HG03342 (cell line): ENCODE measurements around the gene COL5A2.

Experiments used
- ATAC-seq: cut with Tn5 transposase; IDR thresholded peaks from one replicate; pipeline ENCODE4 v1.9.1; 2021; ENCODE audit warnings: mild to moderate bottlenecking, moderate library complexity; ENCODE audit not compliant: unreplicated experiment

The COL5A2 gene

GRCh38 chr2:189181706-189182105 lies 2.1 kb upstream of the COL5A2 start:
- ATAC-seq: no peak

DNA sequence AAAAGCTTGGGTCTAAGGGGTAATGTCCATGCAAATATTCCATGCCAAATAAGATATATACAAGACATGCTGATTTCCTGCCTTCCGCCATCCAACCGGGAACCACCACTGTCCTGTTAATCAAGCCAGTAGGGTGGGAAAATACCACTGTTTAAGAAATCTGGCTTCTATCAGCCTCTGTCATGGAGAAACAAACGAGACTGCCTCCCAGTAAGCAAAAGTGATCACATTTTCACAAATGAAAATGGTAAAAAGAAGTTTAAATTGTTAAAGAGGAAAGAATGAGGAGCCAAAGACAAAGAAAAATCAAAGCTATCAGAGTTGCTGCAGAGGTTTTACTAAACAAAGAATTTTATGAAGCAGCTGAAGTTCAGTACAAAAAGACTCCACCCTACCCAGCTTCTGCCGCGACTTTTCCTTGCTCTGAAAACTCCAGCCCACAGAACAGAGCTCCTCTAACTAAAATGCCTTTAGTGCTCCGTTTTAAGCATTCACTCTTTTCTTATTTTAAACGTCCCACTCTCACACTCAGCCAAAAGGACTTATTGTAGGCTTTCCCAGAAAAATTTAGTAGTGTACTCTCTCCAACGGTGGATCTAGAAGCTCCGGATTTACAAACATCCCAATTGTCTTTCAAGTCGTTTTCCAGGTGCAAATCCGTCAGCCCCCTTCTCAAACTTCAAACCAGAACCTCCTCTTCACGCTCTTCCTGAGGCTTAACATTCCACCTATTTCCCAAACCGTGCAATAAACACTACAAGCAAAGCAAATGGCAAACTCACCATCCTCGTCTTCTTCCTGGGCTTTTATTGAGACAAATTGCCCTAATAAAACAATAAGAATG lies 613 bp downstream of the COL5A2 start:
- ATAC-seq: no peak

GRCh38 chr2:189178054-189178453 lies 1.5 kb downstream of the COL5A2 start:
- no peak for ATAC-seq

- ATAC-seq: no peak
These were observed 2.2 kb downstream of the COL5A2 start for GRCh38 chr2:189177251-189177840.

DNA sequence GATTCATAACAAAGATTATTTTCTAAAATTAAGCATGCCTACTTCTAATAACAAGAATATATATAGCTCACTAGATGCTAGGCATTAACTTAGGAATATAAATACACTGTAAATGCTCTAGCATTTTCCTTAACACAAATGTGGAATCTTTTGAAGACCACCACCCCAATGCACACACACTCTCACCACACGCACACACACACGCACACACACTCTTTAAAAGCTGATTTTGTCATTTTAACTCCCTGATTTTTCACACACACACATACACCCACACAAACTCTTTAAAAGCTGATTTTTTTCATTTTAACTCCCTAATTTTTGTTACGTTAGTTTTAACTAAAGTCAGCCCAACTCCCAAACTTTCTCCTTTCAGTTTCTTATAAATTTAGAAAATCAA lies 3.0 kb downstream of the COL5A2 start:
- ATAC-seq: no peak

DNA sequence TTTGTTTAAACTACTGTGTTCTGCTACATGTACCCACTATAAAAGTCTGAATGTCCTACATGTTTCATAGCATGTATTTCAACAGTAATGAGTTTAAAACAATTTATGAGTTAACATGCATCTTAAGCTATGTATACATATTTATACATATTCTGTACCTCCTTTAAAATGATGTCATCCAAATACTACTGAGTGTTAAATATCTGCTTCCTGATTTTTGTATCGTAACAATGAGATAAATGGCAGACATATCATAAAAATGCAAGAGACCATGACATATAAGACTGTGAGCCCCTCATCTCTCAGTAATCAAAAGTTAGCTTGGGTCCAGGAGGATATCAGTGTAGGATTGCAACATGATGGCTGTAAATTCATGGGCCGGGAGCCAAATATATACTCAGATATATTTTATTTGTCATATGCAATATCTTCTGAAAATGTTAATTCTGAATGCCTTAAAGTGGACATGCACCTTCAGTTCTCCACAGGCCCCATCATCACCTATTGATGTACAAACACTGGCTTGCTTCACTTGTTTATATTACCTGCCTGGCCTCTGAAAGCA lies 3.6 kb downstream of the COL5A2 start:
- no peak for ATAC-seq

GRCh38 chr2:189171956-189172609 lies 7.5 kb downstream of the COL5A2 start:
- no peak for ATAC-seq

DNA sequence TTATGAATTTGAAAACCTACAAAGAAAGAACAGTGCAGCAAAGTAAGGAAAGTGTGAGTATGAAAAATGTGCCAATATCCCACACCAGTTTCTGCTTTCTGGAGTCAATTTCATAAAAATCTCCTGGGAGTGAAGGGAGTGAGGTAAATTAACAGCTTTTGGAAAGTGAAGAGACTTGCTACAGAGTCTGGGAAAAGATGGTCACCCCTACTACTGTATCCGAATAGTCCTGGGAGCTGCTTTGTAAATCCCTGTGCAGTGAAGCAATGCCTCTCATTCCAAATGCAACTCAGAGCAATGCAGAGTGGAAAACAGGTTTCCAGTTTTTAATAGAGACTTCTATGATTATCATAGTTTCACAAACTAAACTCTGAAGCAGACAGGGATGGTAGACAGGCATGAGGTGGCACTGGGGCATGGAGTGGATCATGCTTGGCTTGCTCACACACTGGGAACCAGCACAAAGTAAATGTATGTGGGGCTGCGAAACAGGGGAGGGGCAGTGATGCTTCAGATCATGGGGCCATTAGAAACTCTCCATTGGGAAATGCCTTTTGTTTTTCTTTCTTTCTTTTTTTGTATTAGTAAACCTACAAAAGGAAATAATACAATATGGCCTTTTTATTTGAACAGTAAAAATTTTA lies 10.6 kb downstream of the COL5A2 start:
- no peak for ATAC-seq

DNA sequence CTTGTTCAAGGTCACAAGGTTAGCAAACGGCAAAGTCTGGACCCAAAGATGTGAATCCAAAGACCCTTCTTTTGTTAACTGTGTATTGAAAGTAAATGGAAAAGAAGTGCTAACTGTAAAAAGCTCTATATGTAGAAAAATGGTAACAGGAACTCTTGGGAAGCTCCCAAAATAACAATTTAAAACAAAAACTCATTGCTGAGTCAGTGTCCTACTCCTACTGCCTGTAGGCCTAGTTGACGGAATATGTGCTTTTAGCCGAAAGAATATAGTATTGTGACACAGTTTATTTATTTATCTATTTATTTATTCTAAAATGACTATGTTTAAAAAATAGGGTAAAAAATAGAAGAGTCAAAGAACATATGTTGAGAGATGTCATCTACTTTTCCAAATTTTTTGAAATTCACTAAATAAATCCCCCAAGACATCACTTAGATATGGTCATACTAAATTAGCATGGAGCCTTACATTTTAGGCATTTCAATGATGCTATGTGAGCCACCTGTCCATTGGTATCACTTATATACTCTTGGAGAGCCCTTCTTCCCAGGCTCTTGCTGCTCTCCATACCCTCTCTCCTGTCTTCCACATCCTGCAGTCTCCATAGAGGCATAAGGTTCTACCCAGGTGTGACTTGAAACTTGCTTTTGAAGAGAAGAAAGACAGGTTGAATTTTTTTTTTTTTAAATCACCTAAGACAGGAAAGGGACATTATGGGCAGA lies 13.7 kb downstream of the COL5A2 start:
- no peak for ATAC-seq

GRCh38 chr2:189164746-189165145 lies 14.8 kb downstream of the COL5A2 start:
- ATAC-seq: no peak

DNA sequence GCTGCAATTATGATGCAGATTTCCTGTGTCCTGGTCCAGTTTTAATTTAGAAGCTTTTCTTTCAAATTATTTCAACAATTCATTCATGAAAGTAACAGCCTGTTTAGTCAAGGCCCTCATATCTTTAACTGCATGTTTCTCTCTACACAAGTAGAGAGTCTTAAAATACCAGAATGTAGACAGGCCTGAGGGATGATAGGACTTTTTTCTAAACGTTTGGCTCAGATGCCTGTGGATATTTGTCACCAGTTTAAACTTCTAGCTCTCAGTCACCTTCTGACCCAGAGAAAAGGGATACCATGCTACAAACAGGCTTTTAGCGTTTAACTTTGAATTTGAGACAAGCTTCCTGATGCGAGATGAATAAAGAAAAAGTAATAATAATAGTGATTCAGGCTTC lies 15.7 kb downstream of the COL5A2 start:
- no peak for ATAC-seq

DNA sequence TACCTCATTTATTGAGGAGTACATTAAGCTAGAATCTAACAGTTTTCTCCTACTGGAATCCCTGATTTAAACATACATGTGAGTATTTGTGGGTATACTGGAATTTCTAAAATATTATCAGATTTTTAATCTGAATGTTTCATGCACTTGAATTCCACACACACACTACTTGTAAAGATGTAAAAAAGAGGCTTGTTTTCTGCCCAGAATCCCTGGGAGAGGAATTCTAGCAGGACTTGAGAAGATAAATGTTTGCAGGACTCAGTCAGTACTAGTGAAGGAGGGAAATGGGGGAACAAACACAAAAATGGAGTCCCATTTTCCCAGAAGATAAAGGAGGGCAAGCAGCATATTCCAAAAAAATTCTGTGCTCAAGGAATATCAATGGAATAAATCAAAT lies 17.0 kb downstream of the COL5A2 start:
- ATAC-seq: no peak

DNA sequence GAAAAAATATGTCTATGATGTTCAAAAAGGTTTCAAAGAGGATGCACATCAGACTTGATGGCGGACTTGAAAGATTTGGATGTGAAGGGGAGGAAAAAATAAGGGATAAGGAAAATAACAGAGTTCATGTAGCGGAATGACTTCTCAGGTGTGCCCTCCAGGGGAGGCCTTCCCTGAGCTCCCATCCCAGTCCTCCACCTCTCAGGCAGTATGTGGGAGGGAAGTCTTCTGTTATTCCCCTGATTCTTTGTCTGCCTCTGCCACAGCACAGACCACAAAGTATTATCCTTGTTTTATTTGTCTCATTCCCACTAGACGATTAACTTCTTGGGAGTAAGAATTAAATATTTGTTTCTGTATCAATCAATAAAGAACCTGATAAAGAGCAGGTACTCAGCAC lies 17.7 kb downstream of the COL5A2 start:
- no peak for ATAC-seq

DNA sequence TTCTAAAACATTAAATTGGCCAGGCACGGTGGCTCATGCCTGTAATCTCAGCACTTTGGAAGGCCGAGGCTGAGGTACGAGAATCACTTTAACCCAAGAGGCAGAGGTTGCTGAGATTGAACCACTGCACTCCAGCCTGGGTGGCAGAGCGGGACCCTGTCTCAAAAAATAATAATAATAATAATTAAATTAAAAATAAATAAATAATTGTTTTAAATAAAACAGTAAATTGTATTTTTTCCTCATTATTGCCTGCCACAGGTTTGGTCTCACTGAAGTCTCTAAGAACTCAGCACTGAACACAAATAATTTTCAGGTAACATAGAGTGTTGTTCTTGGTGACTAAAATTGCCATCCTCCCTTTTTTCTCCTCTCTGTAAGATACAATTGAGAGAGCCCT lies 19.8 kb downstream of the COL5A2 start:
- ATAC-seq: no peak

GRCh38 chr2:189159273-189159672 lies 20.3 kb downstream of the COL5A2 start:
- no peak for ATAC-seq

- no peak for ATAC-seq
These were observed 21.6 kb downstream of the COL5A2 start for GRCh38 chr2:189157939-189158338.

DNA sequence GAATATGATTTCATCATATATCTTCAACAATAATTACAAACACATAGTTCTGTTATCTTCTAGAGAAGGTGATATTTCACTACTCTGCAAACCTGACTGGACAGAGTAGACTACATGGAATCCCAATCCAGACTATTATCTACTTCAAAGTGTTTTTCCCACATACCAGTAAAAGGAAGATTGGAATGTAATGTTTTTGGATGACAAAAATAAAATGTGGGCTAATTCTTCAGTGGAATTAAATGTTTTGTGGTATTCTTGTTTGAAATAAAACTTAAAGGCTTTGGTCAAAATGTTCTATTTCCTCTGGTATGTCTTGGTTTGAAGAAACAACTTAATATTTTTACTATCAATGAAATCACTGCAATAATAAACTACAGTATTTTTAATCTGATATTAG lies 22.1 kb downstream of the COL5A2 start:
- no peak for ATAC-seq

DNA sequence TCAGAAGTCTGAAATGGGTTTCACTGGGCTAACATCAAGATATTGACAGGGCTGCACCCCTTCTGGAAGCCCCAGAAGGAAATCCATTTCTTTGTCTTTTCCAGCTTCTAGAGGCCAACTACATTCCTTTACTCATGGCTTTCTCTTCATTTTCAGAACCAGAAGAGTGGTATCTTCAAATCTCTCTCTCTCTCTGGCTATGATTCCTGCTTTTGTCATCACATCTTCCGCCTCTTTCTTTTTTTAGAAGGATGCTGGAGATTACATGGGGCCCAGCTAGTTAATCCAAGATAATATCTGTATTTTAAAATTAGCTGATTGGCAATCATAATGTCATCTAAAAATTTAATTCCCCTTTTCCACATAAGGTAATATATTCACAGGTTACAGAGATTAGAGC lies 23.8 kb downstream of the COL5A2 start:
- ATAC-seq: no peak

DNA sequence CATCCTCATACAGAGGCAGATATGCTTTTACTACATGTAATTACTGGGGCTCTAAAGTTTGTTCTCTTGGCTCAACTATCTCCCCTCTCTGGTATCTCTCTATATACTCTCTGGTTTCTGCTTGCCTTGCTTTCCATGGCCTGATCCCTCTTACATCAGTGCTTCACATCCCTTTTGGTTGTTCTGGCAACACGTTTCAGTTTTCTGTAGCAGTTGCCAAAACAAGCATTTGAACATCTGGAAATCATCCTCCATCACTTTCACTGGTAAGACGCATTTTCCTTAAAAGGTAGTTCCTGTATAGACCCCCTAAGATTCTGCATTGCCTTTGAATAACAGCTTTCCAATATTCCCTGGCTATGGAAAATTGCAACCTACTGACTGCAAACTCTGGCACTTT lies 25.9 kb downstream of the COL5A2 start:
- ATAC-seq: no peak

DNA sequence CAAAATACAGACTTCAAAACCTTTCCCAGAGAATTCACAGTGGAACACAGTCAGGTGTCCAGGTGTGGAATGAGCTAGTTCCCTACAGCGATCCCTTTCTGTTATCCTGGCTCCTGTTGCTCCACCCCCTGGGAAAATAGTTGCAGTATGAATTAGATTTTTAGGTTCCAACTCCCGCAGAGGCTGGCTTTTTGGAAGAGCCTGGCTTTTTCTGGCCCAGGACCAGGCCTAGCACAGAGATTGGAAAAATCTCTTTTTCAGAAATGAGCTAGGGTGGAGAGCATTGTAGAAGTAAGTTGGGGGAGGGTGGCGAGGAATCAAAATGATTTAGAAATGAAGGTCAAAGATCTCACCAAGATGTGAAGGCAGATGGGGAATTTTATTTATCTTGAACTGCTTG lies 27.1 kb downstream of the COL5A2 start:
- no peak for ATAC-seq

- no peak for ATAC-seq
These were observed 27.7 kb downstream of the COL5A2 start for GRCh38 chr2:189151906-189152305.
